HCT116 (cell line): ENCODE measurements around the gene PLCD3. TPM values are rescaled to one million over a fixed set of nuclear protein-coding genes. Genes with fewer than 3 reads are reported as not detected.

Experiments
- CEBPB ChIP-seq: IDR thresholded peaks from 2 replicates; pipeline ENCODE4 v1.6.1; 2012; ENCODE audit warnings: low read depth
- EZH2 ChIP-seq: fragments of 200-600 bp; sonication (generic); IDR thresholded peaks from 2 replicates; pipeline ENCODE4 v1.6.1; 2017; ENCODE audit warnings: antibody characterized with exemption, mixed run types
- EZH2phosphoT487 ChIP-seq: fragments of 200-600 bp; IDR thresholded peaks from 2 replicates; pipeline ENCODE4 v1.6.1; 2018; ENCODE audit warnings: antibody characterized with exemption, borderline replicate concordance
- FOSL1 ChIP-seq: IDR thresholded peaks from 2 replicates; pipeline ENCODE4 v1.6.1; 2012; ENCODE audit warnings: low read depth
- MAX ChIP-seq: IDR thresholded peaks from 2 replicates; pipeline ENCODE4 v1.6.1; 2012
- POLR2A ChIP-seq: IDR thresholded peaks from 2 replicates; pipeline ENCODE4 v1.7.0; 2011; ENCODE audit warnings: borderline replicate concordance; ENCODE audit not compliant: insufficient read depth, insufficient read length; ENCODE audit errors: extremely low read depth
- POLR2AphosphoS5 ChIP-seq: IDR thresholded peaks from 2 replicates; pipeline ENCODE4 v1.6.1; 2011; ENCODE audit warnings: mild to moderate bottlenecking, low read depth, low read length, moderate library complexity
- RAD21 ChIP-seq: IDR thresholded peaks from 2 replicates; pipeline ENCODE4 v1.6.1; 2012; ENCODE audit warnings: low read depth, mild to moderate bottlenecking
- SIN3A ChIP-seq: IDR thresholded peaks from 2 replicates; pipeline ENCODE4 v1.6.1; 2012; ENCODE audit warnings: low read depth
- SP1 ChIP-seq: IDR thresholded peaks from 2 replicates; pipeline ENCODE4 v1.6.1; 2012; ENCODE audit warnings: low read depth
- SRF ChIP-seq: IDR thresholded peaks from 2 replicates; pipeline ENCODE4 v1.6.1; 2012; ENCODE audit warnings: low read depth
- ZBTB33 ChIP-seq: IDR thresholded peaks from 2 replicates; pipeline ENCODE4 v1.6.1; 2011; ENCODE audit warnings: mild to moderate bottlenecking, low read length, moderate library complexity; ENCODE audit not compliant: insufficient replicate concordance; ENCODE audit errors: extremely low read depth
- ZFX ChIP-seq: fragments of 450-650 bp; IDR thresholded peaks from 2 replicates; pipeline ENCODE4 v1.6.1; 2017
- total RNA-seq: library from RNA; stranded (reverse); gene quantifications from one replicate; pipeline ENCODE4 v1.2.1, GENCODE V29; 2021; ENCODE audit not compliant: unreplicated experiment
- TF ChIP-seq, protein P1 (sequence below): IDR thresholded peaks from 2 replicates; pipeline ENCODE4 v1.6.1; 2012; ENCODE audit warnings: low read depth

Gene PLCD3
- total RNA-seq, 1 experiment from 2014 or later: 197 TPM

- TF ChIP-seq, protein P1, sequence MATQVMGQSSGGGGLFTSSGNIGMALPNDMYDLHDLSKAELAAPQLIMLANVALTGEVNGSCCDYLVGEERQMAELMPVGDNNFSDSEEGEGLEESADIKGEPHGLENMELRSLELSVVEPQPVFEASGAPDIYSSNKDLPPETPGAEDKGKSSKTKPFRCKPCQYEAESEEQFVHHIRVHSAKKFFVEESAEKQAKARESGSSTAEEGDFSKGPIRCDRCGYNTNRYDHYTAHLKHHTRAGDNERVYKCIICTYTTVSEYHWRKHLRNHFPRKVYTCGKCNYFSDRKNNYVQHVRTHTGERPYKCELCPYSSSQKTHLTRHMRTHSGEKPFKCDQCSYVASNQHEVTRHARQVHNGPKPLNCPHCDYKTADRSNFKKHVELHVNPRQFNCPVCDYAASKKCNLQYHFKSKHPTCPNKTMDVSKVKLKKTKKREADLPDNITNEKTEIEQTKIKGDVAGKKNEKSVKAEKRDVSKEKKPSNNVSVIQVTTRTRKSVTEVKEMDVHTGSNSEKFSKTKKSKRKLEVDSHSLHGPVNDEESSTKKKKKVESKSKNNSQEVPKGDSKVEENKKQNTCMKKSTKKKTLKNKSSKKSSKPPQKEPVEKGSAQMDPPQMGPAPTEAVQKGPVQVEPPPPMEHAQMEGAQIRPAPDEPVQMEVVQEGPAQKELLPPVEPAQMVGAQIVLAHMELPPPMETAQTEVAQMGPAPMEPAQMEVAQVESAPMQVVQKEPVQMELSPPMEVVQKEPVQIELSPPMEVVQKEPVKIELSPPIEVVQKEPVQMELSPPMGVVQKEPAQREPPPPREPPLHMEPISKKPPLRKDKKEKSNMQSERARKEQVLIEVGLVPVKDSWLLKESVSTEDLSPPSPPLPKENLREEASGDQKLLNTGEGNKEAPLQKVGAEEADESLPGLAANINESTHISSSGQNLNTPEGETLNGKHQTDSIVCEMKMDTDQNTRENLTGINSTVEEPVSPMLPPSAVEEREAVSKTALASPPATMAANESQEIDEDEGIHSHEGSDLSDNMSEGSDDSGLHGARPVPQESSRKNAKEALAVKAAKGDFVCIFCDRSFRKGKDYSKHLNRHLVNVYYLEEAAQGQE: no peak
- 0 out of 2 replicates have a peak, but pooled peaks have one; percentile 25 for TF ChIP-seq MAX
- TF ChIP-seq SRF: peak; percentile 88
- TF ChIP-seq FOSL1: no peak
- no peak for TF ChIP-seq CEBPB
- TF ChIP-seq POLR2AphosphoS5: peak; percentile 73
- TF ChIP-seq SP1: peak; percentile 99
- TF ChIP-seq RAD21: no peak
- no peak for TF ChIP-seq EZH2phosphoT487
- TF ChIP-seq SIN3A: peak; percentile 74
- TF ChIP-seq POLR2A: peak; percentile 56
- TF ChIP-seq ZFX: peak; percentile 77; the same call in 1 of the 2 replicates
- peak; percentile 28 for TF ChIP-seq ZBTB33
- TF ChIP-seq EZH2: no peak
These were observed 29.1 kb upstream of the PLCD3 start, which contains the start of gene HEXIM2 (continued) for GRCh38 chr17:45161288-45162024.
